CD4-positive, alpha-beta T cell treated with Interleukin-17A for 1 hour (primary cell): ENCODE data around the gene SELENOV.
"Not testable (repeated sequence)": the region's sequence is repeated elsewhere in the genome, so short reads cannot be mapped to it uniquely, and the experiment has no call there.

Experiments used
- DNase-seq: peaks from one replicate; pipeline ENCODE4 v3.0.0-alpha.2; 2020

SELENOV gene

GRCh38 chr19:39514840-39515550 is at the start of gene SELENOV:
TSS of gene SELENOV (plus strand) at chr19:39515139. CDS start at chr19:39515213, 74 bp downstream.
- no peak for DNase-seq

GRCh38 chr19:39465956-39466747 is 48.8 kb upstream of the SELENOV start:
- no peak for DNase-seq

- no peak for DNase-seq
Measured at GRCh38 chr19:39467941-39468340, 47.0 kb upstream of the SELENOV start.

GRCh38 chr19:39469036-39469435 is 45.9 kb upstream of the SELENOV start:
- DNase-seq = no peak

- no peak for DNase-seq
Measured at GRCh38 chr19:39469567-39469966, 45.4 kb upstream of the SELENOV start.

GRCh38 chr19:39470724-39471339 is 44.1 kb upstream of the SELENOV start:
- DNase-seq = no peak

GRCh38 chr19:39471756-39472536 is 43.0 kb upstream of the SELENOV start:
- no peak for DNase-seq

GRCh38 chr19:39472746-39473442 is 42.0 kb upstream of the SELENOV start:
- no peak for DNase-seq

- DNase-seq = no peak
Measured at GRCh38 chr19:39473443-39473960, 41.4 kb upstream of the SELENOV start.

GRCh38 chr19:39474139-39474620 is 40.8 kb upstream of the SELENOV start:
- peak; percentile 78 for DNase-seq

- no peak for DNase-seq
Measured at GRCh38 chr19:39475748-39476147, 39.2 kb upstream of the SELENOV start.

GRCh38 chr19:39479319-39479801 is 35.6 kb upstream of the SELENOV start:
- not testable (repeated sequence) for DNase-seq

- DNase-seq = no peak
Measured at GRCh38 chr19:39479916-39480315, 35.0 kb upstream of the SELENOV start.

GRCh38 chr19:39480337-39481228 is 34.4 kb upstream of the SELENOV start, which contains the start of gene TIMM50:
TSS of gene TIMM50 (plus strand) at chr19:39480838. CDS start at chr19:39480854, 16 bp downstream.
- peak; percentile 96 for DNase-seq

GRCh38 chr19:39481229-39481545 is 33.8 kb upstream of the SELENOV start:
- DNase-seq = no peak

GRCh38 chr19:39481676-39482075 is 33.3 kb upstream of the SELENOV start:
- DNase-seq = no peak

GRCh38 chr19:39483141-39483540 is 31.8 kb upstream of the SELENOV start:
- DNase-seq = no peak

GRCh38 chr19:39489756-39490155 is 25.2 kb upstream of the SELENOV start:
- DNase-seq = no peak

GRCh38 chr19:39492225-39492624 is 22.7 kb upstream of the SELENOV start:
- DNase-seq = no peak

GRCh38 chr19:39492788-39493187 is 22.2 kb upstream of the SELENOV start:
- no peak for DNase-seq

- no peak for DNase-seq
Measured at GRCh38 chr19:39494661-39495060, 20.3 kb upstream of the SELENOV start.
